Measurements from ENCODE around the gene SLC12A8.

Gene SLC12A8

DNA sequence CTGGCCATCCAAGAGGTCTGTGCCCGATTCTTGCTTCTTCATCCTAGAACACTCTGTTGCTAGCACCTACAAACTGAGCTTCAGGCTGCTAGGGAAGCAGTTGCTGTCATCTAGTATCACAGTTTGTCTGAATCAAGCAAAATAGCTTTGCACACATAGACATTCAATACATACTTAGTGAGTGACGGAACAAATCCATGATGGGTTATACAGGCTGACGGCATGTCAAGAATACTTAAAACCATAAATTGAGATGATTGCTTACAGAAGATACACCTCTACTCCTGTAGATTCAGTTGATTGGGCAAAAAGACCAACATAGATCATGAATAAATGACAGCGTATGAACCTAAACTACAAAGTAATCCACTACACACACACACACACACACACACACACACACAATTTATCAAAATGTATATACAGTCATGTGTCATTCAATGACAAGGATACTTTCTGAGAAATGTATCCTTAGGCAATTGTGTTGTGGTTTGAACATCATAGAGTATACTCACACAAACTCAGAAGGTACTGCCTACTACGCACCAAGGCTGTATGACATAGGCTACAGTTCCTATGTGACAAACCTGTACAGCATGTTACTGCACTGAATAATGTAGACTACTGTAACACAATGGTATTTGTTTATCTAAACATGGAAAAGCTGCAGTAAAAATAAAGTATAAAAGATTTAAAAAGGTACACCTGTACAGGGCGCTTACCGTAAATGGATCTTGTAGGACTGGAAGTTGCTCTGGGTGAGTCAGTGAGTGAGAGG, 142.4 kb downstream of the SLC12A8 start:
- no peak for DNase-seq

DNA sequence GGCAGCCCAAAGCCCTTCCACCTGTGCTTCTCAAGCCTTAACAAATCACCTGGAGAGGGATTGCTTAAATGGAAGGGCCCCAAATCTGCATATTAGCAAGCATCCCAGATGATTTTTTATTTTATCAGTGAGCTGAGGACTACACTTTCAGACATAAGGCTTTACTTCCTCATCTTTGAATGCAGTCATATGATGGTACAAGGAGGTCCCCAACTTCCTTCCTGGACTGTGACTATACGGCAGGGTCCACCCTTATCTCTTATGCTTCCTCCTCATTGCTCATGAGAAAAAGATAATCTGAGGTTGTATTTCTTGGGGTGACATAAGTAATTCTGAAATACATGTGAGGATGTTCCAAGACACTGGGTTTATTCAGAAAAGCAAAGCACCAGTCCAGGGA, 143.1 kb downstream of the SLC12A8 start:
- no peak for DNase-seq

DNA sequence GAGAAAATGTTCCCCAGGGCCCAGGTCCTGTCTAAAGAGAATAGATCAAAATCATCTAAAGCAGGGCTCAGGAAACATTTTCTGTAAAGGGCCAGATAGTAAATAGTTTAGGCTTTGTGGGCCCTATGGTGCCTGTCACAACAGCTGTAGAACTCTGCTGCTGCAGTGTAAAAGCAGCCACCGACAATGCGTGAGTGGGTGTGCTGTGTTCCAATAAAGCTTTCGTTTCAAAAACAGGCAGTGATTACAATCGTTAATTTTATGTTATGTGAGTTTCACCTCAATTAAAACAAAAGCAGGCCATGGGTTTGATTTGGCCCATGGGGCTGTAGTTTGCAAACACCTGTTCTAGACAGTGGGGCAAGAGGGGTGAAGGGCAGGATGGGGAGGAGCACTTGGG, 144.3 kb downstream of the SLC12A8 start:
- no peak for DNase-seq

DNA sequence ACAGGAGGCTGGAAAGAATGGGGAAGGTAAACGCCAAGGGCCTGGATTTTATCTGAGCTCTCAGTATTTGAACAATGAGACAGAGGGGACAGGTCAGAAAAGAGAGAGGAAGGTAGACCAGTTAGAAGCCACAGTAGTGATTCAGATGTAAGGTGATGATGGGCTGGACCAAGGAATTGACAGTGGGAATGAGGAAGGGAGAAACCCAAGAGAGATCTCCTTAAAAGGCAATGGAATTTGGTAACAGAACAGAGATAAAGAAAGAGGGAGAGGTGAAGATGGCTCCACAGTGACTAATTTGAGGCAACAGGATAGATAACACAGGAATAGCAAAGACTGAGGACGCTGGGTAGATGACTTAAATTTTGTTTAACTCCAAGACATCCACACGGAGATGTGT, 145.3 kb downstream of the SLC12A8 start:
- peak; percentile 73 for DNase-seq

DNA sequence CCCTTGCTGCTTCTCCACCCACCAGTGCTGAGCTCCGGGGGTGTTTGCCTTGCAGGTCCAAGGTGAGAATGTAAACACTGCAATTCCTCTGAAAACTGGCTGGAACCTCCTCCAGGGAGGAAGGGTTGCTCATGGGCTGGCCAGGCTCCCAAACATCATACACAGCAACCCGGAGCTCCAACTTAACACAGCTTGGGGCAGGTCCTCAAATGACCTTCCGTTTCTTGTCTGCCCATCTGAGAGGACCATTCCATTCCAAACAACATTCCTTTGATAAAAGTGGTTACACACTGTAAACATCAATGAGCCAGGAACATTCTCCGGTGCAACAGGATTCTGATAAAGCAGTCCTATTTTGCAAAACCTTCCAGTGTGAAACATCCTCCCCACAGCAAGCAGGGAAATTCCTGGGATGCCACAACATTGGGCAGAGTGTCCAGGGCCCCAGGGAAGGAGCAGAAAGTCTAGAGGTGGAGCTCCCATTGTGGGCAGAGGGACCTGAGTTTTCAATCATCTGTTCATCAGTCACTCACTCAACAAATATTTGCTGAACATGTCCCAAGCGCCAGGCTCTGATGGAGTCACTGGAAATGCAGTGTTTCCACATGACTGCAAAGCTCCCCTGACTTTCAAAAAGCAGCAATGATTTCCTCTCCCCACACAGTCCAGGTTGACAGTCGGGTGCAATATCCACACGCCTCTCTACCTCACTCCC, 149.5 kb downstream of the SLC12A8 start:
- peak; percentile 100 for DNase-seq

DNA sequence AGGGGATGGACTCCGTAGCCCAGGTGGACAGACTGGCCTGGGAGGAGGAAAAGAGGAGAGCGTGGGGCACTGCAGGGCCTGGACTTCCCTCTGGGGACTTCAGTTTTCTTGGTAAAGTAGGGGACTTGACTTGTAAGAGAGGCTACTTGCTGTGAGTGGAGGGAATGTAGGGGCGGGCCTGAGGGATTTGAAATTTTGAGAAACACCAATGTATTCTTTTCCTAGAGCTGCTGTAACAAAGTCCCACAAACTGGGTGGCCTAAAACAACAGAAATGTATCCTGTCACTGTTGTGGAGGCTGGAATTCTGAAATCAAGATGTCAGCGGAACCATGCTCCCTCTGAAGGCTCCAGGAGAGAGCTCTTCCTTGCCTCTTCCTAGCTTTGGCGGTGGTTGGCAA, 150.9 kb downstream of the SLC12A8 start:
- no peak for DNase-seq

DNA sequence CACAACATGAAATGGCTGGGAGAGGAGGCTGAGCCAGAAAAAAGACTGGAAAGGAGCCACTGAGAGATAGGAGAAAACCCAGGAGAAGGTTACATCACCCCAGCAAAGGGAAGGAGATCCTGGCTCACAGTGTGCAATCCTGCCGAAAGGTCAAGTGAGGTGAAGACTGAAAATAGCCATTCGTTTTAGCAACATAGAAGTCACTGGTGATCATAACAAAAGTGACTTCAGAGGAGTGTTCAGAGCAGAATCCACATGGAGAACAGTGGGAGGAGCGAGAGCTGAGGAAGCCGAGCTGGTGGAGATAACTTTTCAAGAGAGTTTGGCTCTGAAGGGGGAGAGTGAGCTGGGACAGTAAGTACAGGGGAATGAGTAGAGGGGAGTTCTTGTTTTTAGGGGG, 151.4 kb downstream of the SLC12A8 start:
- DNase-seq = peak; percentile 65

DNA sequence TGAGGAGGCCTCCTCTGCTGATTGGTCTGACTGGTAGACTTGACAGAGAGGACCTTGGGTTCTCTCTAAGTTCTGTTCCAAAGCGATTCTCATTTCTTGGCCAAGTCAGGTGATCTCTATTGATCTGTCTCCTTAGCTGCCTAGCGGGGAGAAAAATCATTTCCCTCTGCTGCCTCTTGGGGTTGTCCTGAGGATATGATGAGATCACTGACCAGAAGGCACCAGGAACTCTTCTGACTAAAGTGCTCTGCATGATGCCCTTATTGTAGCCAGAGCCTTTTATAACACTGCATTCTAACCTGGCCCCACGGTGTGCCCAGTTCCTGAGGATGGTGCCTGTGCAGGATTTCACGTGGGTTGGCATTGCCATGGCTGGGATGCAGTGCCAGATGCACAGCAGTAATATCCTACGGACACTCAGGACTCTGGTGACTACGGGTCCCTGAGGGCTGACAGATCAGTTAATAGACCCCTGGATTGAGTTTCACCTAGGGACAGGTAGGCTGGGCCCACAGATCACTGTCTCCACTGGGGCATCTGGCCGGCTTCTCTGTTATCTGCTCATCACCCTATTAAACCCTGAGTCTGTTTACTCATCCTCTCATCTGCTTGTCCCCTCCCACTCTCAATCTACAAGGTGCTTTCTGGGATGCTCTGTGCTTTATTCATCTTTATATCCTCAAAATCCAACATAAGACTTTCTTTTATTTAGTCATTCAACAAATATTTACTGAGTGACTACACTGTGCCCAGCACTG, 152.9 kb downstream of the SLC12A8 start:
- DNase-seq = no peak

DNA sequence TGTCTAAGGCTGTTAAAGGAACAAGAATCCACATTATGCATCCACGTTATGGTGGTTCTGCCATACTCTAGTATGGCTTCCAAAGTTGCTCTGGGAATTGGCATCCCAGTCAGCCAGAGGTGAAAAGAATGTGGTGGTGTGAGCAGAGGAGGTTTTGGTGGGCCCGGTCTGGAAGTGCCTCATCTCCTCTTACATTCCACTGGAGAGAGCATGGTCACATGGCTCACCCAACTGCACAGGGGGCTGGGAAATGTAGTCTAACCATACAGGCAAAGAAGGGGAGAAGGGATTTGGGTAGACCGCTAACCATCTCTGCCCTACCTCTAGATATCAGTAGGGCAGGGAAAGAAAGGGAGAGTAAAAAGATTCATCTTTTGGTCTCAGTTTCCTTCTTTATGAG, 153.6 kb downstream of the SLC12A8 start:
- no peak for DNase-seq

DNA sequence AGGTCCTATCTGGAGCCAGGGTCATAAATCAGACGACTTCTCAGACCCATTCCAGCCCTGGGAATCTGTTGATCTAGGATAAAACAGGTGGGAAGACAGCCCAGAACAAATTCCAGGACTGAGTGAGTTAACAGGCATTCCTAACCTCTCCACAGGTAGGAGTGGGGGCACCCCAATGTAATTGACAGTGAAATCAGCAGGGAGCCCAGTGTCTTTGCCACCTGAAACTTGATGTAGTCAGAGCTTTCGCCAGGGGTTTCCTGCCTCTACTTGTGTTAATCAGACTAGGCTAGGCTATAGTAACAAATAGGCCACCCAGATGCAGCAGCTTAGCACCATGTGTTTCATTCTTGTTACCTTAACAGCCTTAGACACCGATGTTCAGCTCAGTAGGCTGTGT, 154.0 kb downstream of the SLC12A8 start:
- DNase-seq = no peak

DNA sequence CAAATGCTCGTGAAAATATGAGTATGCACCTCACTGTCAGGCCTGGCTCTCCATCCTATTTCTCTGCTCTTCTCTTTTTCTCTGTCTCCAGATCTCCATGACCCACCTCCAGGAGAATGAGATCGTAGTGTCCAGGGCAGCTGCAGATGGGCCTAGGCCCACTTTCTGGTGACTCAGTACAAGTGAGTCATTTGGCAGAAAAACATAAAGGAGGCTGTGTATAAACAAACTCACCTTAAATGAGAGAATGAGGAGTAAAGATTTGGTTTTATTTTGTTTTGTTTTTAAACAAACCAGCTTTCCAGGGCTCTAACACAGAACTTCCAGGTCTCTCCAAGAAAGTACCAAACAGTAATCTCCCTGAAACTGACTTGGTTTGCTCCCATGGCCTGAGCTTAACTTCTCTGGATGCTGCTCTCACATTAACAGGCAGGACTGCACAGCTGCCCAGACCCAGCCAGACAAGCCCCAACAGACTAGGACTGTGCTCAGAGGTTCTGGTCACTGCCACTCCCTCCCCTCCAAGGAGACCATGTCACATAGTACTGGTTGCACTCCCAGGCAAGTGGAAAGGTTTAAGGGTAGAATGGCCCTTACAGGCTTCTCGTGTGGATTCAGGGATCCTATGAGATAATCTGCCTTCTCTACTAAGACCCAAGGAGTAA, 155.2 kb downstream of the SLC12A8 start:
- DNase-seq = peak; percentile 72

DNA sequence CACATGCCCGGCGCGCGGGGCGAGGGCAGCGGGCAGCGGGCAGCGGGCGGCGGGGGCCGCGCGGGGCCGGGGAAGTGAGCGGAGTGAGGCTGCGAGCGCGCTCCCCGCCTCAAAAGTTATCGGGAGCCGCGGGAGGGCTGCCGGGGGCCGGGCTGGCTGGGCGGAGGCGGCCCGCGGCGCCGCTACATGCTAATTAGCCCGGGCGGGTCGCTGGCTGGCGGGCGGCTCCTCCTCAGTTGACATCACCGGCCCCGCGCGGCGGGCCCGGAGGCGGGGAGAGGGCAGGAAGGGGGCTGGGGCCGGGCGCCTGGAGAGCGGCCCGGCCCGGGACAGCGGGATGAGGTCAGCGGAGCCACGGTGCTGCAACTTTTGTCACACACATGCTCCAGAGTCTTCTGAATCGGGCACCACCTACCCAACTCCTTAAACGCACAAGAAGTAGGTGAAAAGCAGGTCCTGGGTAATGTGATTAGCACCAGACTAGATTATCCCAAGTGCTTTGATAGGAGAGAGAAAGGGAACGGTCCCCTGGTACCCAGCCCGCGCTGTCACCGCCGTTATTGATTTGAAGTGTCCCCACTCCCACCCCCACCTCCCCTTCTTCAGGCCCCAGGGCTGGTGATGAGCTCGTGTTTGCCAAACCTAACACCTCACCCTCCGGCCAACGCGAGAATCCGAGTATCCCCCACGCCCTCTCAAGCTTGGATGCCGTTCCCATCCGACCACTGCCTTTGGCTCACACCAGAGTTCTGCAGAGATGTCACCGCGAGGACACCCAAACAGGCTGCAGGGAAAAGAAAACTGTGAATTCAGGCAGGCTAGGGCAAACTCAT, 156.4 kb downstream of the SLC12A8 start, which contains the start of gene HEG1:
HEG1 (minus strand) TSS at position 85 of the 833 bp plus-strand sequence. CDS start 107 bp downstream, outside the sequence.
- peak; percentile 84 for DNase-seq

DNA sequence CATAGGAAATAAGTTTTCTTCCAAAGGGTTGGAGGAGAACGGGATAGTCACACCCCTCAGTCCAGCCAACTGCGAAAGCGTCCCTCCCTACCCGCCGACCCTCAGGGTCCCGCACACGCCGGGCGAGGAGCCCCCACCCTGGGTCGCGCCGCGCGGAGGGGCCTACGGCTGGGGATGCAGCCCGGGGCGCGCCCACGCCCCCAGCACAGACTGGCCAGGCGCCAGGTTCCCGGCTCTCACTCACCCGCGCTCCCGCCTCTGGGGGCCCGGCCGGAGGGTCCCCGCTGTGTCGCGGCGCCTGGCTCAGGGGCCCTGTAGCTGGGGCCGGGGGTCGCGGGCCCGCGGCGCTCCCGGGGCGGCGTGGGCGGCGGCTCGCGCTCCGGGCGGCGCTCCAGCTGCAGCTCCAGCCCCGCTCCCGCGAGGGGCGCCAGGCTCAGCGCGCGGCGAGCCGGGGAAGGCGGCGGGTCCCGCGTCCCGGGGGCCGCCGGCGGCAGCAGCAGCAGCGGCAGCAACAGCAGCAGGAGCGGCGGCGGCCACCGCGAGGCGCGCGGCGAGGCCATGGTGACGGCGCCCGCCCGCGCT, 157.1 kb downstream of the SLC12A8 start:
- no peak for DNase-seq

DNA sequence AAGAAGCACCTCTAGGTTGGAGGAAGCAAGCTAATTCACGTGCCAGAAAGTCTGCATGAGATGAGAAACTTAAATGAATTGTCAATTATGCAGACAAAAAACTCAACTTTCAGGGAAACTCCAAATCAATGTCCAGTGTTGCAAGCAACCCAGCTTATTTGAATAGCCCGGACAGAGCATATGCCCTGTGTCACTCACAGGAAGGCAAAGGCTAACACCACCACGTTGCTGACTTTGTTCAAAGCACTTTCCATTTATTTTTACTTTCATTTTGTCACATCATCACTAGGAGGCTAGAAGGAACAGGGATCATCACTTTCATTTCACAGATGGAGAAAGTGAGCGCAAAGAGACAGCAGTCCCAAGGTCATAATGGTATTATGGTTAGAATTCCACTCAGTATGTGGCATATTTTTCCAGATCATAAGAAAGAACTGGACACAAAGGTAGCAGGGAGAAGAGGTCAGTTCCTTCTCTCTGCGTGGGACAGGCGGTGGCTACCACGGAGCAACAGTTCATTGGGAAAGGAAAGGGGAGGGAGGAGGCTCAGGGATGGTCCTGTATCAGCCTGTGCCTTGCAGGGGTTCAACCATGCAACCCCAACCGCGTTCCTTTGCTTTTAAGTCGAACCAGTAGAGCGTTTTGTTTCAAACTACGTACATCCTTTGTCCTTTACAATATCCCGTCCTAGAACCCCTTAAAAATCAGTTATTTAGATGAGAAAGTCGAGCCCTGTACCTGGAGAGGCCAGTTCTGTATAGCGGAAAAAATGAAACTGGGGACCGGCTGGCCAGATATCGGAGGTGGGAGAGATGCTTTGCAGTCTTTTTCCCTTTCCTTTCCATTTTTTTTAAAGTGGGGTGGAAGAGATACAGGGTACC, 157.9 kb downstream of the SLC12A8 start:
- DNase-seq = no peak

DNA sequence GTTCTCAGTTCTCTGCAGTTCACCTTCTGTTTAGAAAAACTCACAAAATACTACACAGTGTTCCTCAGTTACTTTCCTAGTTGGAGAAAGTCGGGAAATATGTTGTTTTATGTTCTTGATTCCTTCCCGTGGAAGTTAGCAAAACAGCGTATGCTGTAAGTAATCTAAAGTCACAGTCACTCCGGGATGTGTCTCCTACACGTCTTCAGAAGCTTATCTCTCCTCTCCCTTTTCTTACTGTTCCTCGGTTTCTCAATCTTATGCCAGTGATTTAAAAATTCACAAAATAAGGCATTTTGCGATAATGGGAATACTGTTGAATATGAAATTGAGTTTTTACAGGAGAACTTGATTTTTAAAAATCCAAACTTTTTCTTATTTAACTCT, 158.5 kb downstream of the SLC12A8 start:
- no peak for DNase-seq

DNA sequence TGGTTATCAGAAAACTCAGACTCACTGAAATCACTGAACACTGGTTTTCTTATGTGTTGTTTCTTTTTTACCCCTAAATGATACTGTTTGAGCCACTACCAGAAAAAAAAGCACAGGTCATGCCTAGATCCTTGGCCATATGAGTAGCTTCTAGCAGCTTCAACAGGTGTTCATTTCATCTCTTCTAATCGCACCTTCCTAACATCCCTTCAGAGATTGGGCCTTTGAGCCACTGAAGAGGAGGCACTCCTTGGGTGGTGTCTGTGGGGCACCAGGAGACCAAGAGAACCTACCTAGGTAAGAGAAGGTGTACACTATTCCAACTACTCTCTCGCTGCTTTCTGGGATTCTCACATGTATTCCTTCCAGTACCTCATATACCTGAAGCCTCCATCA, 159.2 kb downstream of the SLC12A8 start:
- DNase-seq = no peak

DNA sequence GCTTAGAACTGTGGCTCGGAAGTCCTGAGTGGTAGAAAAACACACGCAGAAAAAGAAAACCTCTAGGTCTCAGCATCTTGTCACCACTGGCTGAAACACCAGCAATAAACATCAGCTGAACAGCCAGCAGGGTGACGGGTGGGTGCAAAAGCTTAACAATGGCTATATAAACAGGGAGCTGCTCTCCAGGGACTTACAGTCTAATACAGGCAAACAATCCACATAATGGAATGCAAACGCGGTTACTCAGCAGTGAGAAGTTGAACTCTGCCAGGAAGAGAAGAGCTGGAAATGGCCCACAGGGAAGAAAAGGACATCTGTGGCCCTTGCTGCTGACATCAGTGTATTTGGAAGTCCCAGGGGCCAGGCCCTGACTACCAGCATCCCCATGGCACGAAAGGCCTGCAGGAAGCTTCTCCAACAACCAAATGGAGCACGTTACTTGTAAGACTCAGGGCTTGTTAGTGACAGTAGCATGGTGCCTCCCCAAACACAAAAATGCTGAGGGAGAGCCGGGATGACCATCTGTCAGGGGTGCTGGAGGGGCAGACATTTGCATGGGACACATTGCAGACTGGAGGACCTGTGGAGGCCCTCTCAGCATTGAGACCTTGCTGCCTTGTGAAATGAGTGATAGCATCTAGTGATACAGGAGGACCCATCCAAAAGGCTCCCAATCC, 159.8 kb downstream of the SLC12A8 start:
- DNase-seq = no peak

DNA sequence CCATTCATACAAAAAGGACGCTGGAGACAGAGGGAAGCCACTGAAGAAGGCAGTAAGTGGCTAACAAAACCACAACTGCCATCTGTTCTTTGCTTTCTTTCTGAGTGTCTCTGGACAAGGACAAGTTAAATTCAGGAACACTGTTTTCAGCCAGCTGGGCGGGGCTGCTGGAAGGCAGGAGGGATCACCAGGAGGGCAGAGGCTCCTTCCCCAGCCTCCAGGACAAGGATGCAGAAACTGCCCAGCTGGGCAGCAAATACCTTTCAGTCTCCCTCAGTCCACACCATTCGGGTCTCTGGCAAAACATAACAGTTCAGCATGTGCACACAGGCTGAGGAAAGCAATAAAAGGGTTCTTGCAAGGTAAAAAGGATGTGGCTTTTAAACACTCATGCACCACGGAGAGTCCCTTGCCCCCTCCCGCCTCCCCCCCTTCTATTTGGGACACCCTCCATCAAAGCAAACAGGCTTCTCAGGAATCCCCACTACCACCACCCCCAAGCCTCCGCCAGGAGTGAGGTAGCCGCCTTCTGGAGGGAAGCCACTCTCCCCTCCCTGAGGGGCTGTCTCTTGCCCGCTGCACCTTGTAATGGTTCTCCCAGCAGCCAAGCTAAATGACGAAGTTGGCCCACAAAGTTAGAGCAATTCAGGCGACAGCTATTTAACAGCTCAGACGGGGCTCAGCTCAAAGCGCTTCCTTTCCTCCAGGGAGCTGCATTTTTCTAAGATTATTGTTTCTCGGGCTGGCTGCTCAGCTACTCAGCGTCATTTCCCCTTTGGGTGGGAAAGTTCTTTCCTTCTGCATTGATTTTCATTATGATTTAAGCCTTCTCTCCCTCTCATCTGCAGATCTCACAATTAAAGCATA, 160.6 kb downstream of the SLC12A8 start:
- DNase-seq = peak; percentile 70

DNA sequence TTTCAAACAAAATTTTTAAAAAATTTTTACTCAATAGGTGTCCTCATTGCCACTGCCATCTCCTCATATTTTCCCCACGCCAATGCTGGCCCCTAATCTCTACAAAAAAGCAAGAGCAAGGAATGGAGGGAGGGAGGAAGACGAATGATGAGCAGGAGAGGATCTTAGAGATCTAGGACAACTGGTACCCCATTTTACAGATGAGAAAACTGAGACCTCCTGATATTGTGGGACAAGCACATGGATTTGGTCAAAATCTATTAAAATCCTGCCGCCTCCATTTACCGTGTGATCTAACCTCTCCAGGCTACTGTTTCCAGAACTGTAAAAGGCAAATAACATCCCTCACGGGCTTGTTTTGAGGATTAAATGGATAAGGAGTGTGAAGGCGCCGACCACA, 161.3 kb downstream of the SLC12A8 start:
- no peak for DNase-seq
